Skin epidermis (tissue), 12 donors: ENCODE data around the gene CEMIP2.
"Not testable (repeated sequence)": the region's sequence is repeated elsewhere in the genome, so short reads cannot be mapped to it uniquely, and the experiment has no call there.

Experiments
- H3K27ac ChIP-seq, 21 experiments: fragments of 200-600 bp; sonication (generic) in 11 of 21; one replicate each; pipeline ENCODE4 v1.5.0; 2020; ENCODE audit warnings: mild to moderate bottlenecking in 3 of 21, inconsistent platforms in 2 of 21, moderate library complexity in 2 of 21
- H3K4me3 ChIP-seq, 7 experiments: fragments of 200-600 bp; sonication (generic) in 2 of 7; one replicate each; pipeline ENCODE4 v1.5.0; 2020; ENCODE audit warnings: inconsistent platforms in 2 of 7, mild to moderate bottlenecking in 2 of 7, moderate library complexity in 1 of 7

The CEMIP2 gene

GRCh38 chr9:71768388-71769174 is at the start of gene CEMIP2:
CEMIP2 (minus strand) TSS chr9:71768513; CDS start chr9:71750373, 18,140 bp downstream.
- Histone ChIP-seq H3K4me3 (peak within 1 kb of the TSS; percentile 66 to 89 (median 81)), H3K27ac (peak within 1 kb of the TSS; percentile 80 to 98 (median 96))

- H3K4me3 ChIP-seq: no peak overlapping the region
- no peak overlapping the region for H3K27ac ChIP-seq
Measured at GRCh38 chr9:71816916-71817451, 48.7 kb upstream of the CEMIP2 start.

- no peak overlapping the region for H3K4me3 ChIP-seq
- no peak overlapping the region for H3K27ac ChIP-seq
Measured at GRCh38 chr9:71814815-71815214, 46.5 kb upstream of the CEMIP2 start.

GRCh38 chr9:71814226-71814625 is 45.9 kb upstream of the CEMIP2 start:
- Histone ChIP-seq H3K4me3 (no peak overlapping the region), H3K27ac (peak overlapping the region in 1 of 21 experiments; percentile 39)

- peak overlapping the region in 1 of 21 experiments; percentile 20 for H3K27ac ChIP-seq
Measured at GRCh38 chr9:71812385-71812784, 44.1 kb upstream of the CEMIP2 start.

GRCh38 chr9:71808068-71808467 is 39.8 kb upstream of the CEMIP2 start:
- no peak overlapping the region for H3K27ac ChIP-seq
- H3K4me3 ChIP-seq: no peak overlapping the region

More at GRCh38 chr9:71812385-71812784, 44.1 kb upstream of the CEMIP2 start:
- H3K4me3 ChIP-seq: no peak overlapping the region

GRCh38 chr9:71806901-71807307 is 38.6 kb upstream of the CEMIP2 start:
- no peak overlapping the region for H3K4me3 ChIP-seq
- no peak overlapping the region for H3K27ac ChIP-seq

GRCh38 chr9:71805096-71805495 is 36.8 kb upstream of the CEMIP2 start:
- H3K27ac ChIP-seq, H3K4me3 ChIP-seq: not testable (repeated sequence)

GRCh38 chr9:71801826-71802225 is 33.5 kb upstream of the CEMIP2 start:
- H3K27ac ChIP-seq: no peak overlapping the region
- H3K4me3 ChIP-seq: no peak overlapping the region

- H3K27ac ChIP-seq: peak overlapping the region in 1 of 21 experiments; percentile 88
- no peak overlapping the region for H3K4me3 ChIP-seq
Measured at GRCh38 chr9:71797266-71797665, 29.0 kb upstream of the CEMIP2 start.

GRCh38 chr9:71796100-71796767 is 27.9 kb upstream of the CEMIP2 start:
- Histone ChIP-seq H3K27ac (peak overlapping the region in 8 of 21 experiments; percentile 6 to 88 (median 48)), H3K4me3 (no peak overlapping the region)

- Histone ChIP-seq H3K27ac (peak overlapping the region in 11 of 21 experiments; percentile 1 to 88 (median 65)), H3K4me3 (no peak overlapping the region)
Measured at GRCh38 chr9:71795097-71795813, 26.9 kb upstream of the CEMIP2 start.

- no peak overlapping the region for H3K4me3 ChIP-seq
- peak overlapping the region in 8 of 21 experiments; percentile 43 to 88 (median 69) for H3K27ac ChIP-seq
Measured at GRCh38 chr9:71793386-71794105, 25.2 kb upstream of the CEMIP2 start.

- Histone ChIP-seq H3K4me3 (no peak overlapping the region), H3K27ac (no peak overlapping the region)
Measured at GRCh38 chr9:71791875-71792274, 23.6 kb upstream of the CEMIP2 start.

GRCh38 chr9:71790296-71790695 is 22.0 kb upstream of the CEMIP2 start:
- Histone ChIP-seq H3K4me3 (no peak overlapping the region), H3K27ac (no peak overlapping the region)

GRCh38 chr9:71783120-71783523 is 14.8 kb upstream of the CEMIP2 start:
- Histone ChIP-seq H3K27ac (peak overlapping the region in 13 of 21 experiments; percentile 27 to 85 (median 60)), H3K4me3 (no peak overlapping the region)

GRCh38 chr9:71781391-71781790 is 13.1 kb upstream of the CEMIP2 start:
- Histone ChIP-seq H3K27ac (peak overlapping the region in 5 of 21 experiments; percentile 11 to 85 (median 44)), H3K4me3 (no peak overlapping the region)

GRCh38 chr9:71780953-71781352 is 12.6 kb upstream of the CEMIP2 start:
- Histone ChIP-seq H3K4me3 (no peak overlapping the region), H3K27ac (peak overlapping the region in 3 of 21 experiments; percentile 11 to 85 (median 42))

- no peak overlapping the region for H3K27ac ChIP-seq
- H3K4me3 ChIP-seq: no peak overlapping the region
Measured at GRCh38 chr9:71778085-71778484, 9.8 kb upstream of the CEMIP2 start.
